ENCODE data around the gene CEACAM19. TPM values are rescaled to one million over a fixed set of nuclear protein-coding genes. Genes with fewer than 3 reads are reported as not detected.

The CEACAM19 gene
- total and polyA plus RNA-seq, 2 of the 8 experiments (the other 6 are each of a cell fraction or from before 2014, with no cell fraction given): 3.1 to 3.4 TPM

DNA sequence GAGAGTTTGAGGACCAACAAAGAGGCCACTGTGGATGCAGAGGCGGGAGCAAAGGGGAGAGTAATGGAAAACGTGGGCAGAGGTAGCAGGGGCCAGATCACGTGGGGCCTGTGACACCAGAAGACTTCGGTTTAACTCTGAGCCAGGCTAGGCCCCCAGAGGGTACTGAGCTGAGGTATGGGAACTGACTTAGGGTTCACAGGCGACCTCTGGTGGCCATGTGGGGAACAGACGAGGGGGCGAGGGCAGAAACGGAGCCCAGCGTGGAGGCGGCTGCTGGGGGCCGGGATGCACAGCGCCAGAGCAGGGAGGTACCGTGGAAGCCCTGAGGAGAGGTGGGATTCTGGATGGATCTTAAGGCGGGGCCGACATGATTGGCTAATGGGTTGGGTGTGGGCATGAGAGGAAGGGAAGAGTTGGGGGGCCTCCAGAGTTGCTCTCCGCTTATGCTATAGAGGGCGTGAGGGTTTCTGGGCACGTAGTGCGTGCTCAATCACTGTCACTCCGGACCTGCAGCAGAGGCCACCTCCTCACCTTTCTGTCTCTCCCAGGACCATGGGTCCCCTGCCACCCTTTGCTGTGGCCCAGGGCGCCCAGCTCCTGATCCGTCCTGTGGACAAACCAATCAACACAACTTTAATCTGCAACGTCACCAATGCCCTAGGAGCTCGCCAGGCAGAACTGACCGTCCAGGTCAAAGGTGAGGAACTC lies 13.9 kb upstream of the CEACAM19 start (continued):
- TF ChIP-seq, protein P1, sequence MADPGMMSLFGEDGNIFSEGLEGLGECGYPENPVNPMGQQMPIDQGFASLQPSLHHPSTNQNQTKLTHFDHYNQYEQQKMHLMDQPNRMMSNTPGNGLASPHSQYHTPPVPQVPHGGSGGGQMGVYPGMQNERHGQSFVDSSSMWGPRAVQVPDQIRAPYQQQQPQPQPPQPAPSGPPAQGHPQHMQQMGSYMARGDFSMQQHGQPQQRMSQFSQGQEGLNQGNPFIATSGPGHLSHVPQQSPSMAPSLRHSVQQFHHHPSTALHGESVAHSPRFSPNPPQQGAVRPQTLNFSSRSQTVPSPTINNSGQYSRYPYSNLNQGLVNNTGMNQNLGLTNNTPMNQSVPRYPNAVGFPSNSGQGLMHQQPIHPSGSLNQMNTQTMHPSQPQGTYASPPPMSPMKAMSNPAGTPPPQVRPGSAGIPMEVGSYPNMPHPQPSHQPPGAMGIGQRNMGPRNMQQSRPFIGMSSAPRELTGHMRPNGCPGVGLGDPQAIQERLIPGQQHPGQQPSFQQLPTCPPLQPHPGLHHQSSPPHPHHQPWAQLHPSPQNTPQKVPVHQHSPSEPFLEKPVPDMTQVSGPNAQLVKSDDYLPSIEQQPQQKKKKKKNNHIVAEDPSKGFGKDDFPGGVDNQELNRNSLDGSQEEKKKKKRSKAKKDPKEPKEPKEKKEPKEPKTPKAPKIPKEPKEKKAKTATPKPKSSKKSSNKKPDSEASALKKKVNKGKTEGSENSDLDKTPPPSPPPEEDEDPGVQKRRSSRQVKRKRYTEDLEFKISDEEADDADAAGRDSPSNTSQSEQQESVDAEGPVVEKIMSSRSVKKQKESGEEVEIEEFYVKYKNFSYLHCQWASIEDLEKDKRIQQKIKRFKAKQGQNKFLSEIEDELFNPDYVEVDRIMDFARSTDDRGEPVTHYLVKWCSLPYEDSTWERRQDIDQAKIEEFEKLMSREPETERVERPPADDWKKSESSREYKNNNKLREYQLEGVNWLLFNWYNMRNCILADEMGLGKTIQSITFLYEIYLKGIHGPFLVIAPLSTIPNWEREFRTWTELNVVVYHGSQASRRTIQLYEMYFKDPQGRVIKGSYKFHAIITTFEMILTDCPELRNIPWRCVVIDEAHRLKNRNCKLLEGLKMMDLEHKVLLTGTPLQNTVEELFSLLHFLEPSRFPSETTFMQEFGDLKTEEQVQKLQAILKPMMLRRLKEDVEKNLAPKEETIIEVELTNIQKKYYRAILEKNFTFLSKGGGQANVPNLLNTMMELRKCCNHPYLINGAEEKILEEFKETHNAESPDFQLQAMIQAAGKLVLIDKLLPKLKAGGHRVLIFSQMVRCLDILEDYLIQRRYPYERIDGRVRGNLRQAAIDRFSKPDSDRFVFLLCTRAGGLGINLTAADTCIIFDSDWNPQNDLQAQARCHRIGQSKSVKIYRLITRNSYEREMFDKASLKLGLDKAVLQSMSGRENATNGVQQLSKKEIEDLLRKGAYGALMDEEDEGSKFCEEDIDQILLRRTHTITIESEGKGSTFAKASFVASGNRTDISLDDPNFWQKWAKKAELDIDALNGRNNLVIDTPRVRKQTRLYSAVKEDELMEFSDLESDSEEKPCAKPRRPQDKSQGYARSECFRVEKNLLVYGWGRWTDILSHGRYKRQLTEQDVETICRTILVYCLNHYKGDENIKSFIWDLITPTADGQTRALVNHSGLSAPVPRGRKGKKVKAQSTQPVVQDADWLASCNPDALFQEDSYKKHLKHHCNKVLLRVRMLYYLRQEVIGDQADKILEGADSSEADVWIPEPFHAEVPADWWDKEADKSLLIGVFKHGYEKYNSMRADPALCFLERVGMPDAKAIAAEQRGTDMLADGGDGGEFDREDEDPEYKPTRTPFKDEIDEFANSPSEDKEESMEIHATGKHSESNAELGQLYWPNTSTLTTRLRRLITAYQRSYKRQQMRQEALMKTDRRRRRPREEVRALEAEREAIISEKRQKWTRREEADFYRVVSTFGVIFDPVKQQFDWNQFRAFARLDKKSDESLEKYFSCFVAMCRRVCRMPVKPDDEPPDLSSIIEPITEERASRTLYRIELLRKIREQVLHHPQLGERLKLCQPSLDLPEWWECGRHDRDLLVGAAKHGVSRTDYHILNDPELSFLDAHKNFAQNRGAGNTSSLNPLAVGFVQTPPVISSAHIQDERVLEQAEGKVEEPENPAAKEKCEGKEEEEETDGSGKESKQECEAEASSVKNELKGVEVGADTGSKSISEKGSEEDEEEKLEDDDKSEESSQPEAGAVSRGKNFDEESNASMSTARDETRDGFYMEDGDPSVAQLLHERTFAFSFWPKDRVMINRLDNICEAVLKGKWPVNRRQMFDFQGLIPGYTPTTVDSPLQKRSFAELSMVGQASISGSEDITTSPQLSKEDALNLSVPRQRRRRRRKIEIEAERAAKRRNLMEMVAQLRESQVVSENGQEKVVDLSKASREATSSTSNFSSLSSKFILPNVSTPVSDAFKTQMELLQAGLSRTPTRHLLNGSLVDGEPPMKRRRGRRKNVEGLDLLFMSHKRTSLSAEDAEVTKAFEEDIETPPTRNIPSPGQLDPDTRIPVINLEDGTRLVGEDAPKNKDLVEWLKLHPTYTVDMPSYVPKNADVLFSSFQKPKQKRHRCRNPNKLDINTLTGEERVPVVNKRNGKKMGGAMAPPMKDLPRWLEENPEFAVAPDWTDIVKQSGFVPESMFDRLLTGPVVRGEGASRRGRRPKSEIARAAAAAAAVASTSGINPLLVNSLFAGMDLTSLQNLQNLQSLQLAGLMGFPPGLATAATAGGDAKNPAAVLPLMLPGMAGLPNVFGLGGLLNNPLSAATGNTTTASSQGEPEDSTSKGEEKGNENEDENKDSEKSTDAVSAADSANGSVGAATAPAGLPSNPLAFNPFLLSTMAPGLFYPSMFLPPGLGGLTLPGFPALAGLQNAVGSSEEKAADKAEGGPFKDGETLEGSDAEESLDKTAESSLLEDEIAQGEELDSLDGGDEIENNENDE (IDR thresholded peaks at IDR 0.05; ENCODE audit: insufficient replicate concordance, low read length): no peak
- TF ChIP-seq CREB1 (IDR thresholded peaks at IDR 0.05): peak; percentile 49; the same call in 1 of the 2 replicates
- TF ChIP-seq, protein P2, sequence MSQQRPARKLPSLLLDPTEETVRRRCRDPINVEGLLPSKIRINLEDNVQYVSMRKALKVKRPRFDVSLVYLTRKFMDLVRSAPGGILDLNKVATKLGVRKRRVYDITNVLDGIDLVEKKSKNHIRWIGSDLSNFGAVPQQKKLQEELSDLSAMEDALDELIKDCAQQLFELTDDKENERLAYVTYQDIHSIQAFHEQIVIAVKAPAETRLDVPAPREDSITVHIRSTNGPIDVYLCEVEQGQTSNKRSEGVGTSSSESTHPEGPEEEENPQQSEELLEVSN (IDR thresholded peaks at IDR 0.05): peak; percentile 45; the same call in 1 of the 2 replicates
- TF ChIP-seq HDAC6 (IDR thresholded peaks at IDR 0.05; ENCODE audit: low read depth, low read length): no peak
- TF ChIP-seq SIRT6 (IDR thresholded peaks at IDR 0.05; ENCODE audit: low read length): no peak
- no peak for TF ChIP-seq ASH2L (IDR thresholded peaks at IDR 0.05; ENCODE audit: low read length)
- no peak for TF ChIP-seq POU5F1 (IDR thresholded peaks at IDR 0.05; ENCODE audit: low read depth, low read length)
- TF ChIP-seq, protein P3, sequence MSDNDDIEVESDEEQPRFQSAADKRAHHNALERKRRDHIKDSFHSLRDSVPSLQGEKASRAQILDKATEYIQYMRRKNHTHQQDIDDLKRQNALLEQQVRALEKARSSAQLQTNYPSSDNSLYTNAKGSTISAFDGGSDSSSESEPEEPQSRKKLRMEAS (IDR thresholded peaks at IDR 0.05): peak; percentile 52; the same call in 1 of the 2 replicates
- no peak for TF ChIP-seq TBP (IDR thresholded peaks at IDR 0.05; ENCODE audit: low read depth, low read length)
- no peak for TF ChIP-seq JUND (IDR thresholded peaks at IDR 0.05; ENCODE audit: low read length)
- no peak for TF ChIP-seq NRF1 (IDR thresholded peaks at IDR 0.05; ENCODE audit: low read depth, low read length)
